Fibroblast of pulmonary artery (primary cell): Measurements from ENCODE around the gene WDR86.

Experiments
- DNase-seq: peaks from one replicate; pipeline ENCODE4 v3.0.0-alpha.2; 2010; ENCODE audit warnings: low read depth
- H3K4me3 ChIP-seq: replicated peaks from 2 replicates; pipeline ENCODE4 v1.5.1; 2011; ENCODE audit warnings: low read depth, mild to moderate bottlenecking, control low read depth, low read length, moderate library complexity
- TF ChIP-seq, protein P1 (sequence below): IDR thresholded peaks from 2 replicates; pipeline ENCODE4 v1.5.1; 2011; ENCODE audit warnings: mild to moderate bottlenecking, control low read depth, low read length, inconsistent platforms; ENCODE audit errors: missing control alignments

Gene WDR86

DNA sequence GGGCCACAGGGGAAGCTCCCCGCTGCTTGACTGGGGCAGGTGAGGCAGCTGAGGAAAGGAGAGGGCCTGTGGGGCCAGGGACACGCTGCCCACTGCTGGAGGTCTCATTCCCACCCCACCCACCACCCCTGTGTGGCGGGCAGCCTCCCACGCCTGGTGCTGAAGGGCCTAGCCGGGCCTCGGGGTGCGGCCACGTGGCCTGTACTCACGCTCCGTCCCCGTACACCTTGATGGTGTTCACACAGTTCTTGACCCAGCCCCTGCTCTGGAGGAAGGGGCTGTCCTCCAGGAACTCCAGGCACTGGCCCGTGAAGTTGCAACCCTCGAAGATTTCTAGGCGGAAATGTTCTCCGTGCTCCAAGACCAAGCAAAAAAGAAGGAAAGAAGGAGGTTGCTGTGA, 26.1 kb upstream of the WDR86 start:
- no peak for DNase-seq
- no peak overlapping the region for H3K4me3 ChIP-seq
- TF ChIP-seq, protein P1, sequence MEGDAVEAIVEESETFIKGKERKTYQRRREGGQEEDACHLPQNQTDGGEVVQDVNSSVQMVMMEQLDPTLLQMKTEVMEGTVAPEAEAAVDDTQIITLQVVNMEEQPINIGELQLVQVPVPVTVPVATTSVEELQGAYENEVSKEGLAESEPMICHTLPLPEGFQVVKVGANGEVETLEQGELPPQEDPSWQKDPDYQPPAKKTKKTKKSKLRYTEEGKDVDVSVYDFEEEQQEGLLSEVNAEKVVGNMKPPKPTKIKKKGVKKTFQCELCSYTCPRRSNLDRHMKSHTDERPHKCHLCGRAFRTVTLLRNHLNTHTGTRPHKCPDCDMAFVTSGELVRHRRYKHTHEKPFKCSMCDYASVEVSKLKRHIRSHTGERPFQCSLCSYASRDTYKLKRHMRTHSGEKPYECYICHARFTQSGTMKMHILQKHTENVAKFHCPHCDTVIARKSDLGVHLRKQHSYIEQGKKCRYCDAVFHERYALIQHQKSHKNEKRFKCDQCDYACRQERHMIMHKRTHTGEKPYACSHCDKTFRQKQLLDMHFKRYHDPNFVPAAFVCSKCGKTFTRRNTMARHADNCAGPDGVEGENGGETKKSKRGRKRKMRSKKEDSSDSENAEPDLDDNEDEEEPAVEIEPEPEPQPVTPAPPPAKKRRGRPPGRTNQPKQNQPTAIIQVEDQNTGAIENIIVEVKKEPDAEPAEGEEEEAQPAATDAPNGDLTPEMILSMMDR: no peak

DNA sequence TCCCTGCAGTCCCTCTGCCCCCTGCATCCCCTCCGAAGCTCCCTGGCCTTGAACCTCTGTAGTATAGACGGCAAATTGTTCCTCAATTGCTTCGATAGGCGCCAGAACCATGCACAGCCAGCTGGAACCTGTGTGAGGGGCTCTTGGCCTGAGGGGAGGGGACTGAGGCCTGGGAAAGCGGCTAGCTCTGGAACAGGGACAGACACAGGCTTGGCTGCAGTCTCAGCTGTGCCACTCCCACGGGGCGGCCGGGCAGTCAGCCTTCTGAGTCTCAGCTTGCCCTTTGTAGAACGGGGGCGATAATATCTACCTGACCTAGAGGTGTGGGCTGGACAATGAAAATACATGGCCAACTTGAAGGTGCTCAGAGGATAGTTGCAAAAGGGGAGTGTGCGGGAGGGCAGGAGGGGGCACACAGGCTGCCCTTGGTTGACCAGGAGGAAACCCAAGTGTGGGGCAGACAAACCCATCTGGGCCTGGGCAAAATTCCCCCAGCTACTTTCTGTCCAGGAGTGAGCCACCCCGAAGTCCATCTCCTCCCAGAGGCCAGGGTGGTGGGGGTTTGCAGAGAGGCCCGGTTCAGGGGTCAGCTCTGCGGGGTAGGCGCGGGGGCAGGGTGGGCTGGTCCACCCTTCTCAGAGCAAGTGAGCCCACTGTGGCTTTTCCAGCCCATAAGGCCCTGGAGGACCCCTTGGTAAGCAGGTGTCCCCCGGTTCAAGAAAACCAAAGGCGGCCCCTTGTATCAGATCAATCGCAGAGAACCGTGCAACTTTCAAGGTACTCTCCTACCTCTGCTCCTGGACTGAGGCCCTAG, 25.5 kb upstream of the WDR86 start:
- no peak for DNase-seq
- TF ChIP-seq, protein P1: no peak
- H3K4me3 ChIP-seq: no peak overlapping the region

DNA sequence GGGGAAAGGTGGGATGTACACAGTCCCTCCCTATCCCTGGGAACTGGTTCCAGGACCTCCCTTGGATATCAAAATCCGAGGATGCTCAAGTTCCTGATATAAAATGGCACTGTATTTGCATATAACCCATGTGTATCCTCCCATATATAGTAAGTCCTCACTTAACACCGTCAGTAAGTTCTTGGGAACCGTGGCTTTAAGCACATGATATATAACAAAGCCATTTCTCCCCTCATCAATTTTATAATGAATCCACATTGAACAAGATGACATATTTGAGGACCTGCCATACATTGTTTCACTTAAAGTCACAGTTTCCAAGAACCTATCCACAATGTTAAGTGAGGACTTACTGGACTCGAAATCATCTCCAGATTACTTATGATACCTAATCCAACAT, 24.7 kb upstream of the WDR86 start:
- TF ChIP-seq, protein P1: no peak
- H3K4me3 ChIP-seq: no peak overlapping the region

GRCh38 chr7:151433721-151434400, 24.0 kb upstream of the WDR86 start:
- TF ChIP-seq, protein P1: no peak
- no peak overlapping the region for H3K4me3 ChIP-seq
- DNase-seq: no peak

More for the DNA sequence above, 24.7 kb upstream of the WDR86 start:
- no peak for DNase-seq

DNA sequence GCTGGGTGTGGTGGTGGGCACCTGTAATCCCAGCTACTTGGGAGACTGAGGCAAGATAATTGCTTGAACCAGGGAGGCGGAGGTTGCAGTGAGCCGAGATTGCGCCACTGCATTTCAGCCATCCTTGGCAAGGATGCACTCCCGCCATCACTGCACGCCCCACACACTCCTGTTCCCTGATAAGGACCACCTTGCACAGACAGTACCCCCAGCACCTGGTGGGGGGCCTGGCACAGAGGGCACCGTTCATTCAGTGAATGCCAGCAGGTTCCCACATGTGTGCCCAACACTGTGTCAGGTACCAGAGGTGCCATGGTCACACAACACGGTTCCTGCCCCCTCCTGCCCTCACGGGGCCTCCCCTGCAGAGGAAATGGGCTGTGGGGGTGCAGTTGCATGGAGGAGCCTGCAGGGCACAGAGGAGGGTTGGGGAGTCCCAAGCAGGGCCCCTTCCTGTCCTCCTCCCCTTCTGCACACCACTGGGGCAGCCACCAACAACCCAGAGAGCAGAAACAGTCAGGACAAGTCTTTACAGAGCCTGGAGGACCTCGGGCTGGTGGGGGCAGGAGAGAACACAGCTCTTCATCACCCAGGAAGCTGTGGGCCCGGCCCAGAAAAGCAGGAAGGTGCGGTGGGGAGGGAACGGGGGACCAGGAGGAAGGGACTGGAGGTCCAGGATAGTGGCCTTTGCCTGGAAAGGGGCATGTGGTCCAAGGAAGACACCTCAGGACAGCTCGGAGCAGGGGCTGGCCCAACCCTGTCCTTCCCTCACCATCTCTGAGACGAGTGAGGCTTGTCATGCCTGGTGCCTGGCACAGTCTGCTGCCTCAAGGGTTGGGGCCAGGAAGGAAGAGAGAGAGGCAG, 23.1 kb upstream of the WDR86 start:
- TF ChIP-seq, protein P1: peak; percentile 7
- no peak for DNase-seq
- no peak overlapping the region for H3K4me3 ChIP-seq

GRCh38 chr7:151431768-151432311, 22.0 kb upstream of the WDR86 start:
- TF ChIP-seq, protein P1: no peak
- no peak for DNase-seq
- no peak overlapping the region for H3K4me3 ChIP-seq
